Osteocyte (in vitro differentiated cells): Measurements from ENCODE around the gene ANK3. TPM values are rescaled to one million over a fixed set of nuclear protein-coding genes. Genes with fewer than 3 reads are reported as not detected.
A peak's percentile ranks its signal among the peaks of the same experiment; 100 is the strongest.

ENCODE experiments used
- DNase-seq: peaks from one replicate; pipeline ENCODE4 v3.0.0; 2021; ENCODE audit warnings: mixed read lengths; ENCODE audit not compliant: unreplicated experiment; ENCODE audit errors: extremely low spot score
- H3K27ac Mint-ChIP-seq: one replicate; pipeline ENCODE4 v1.8.0; 2021; ENCODE audit warnings: mild to moderate bottlenecking, mixed read lengths; ENCODE audit not compliant: unreplicated experiment
- H3K27me3 Mint-ChIP-seq: one replicate; pipeline ENCODE4 v1.8.0; 2021; ENCODE audit warnings: mixed read lengths; ENCODE audit not compliant: unreplicated experiment
- H3K36me3 Mint-ChIP-seq: one replicate; pipeline ENCODE4 v1.8.0; 2021; ENCODE audit warnings: mixed read lengths; ENCODE audit not compliant: unreplicated experiment
- H3K4me1 Mint-ChIP-seq: one replicate; pipeline ENCODE4 v1.8.0; 2021; ENCODE audit warnings: mixed read lengths; ENCODE audit not compliant: unreplicated experiment
- H3K4me3 Mint-ChIP-seq: one replicate; pipeline ENCODE4 v1.8.0; 2021; ENCODE audit warnings: mild to moderate bottlenecking, moderate library complexity, mixed read lengths; ENCODE audit not compliant: unreplicated experiment
- H3K9me3 Mint-ChIP-seq: one replicate; pipeline ENCODE4 v1.8.0; 2021; ENCODE audit warnings: mixed read lengths; ENCODE audit not compliant: unreplicated experiment
- long read RNA-seq: library from polyadenylated mRNA; unstranded; transcript quantifications from one replicate; pipeline ENCODE4 v2.0.0, GENCODE V29; 2021
- total RNA-seq: library from RNA; stranded (reverse); gene quantifications from 2 replicates; pipeline ENCODE4 v1.2.1, GENCODE V29; 2021
- TF ChIP-seq, protein P1 (sequence below): fragments of 200-600 bp; sonication (generic); IDR thresholded peaks from 2 replicates; pipeline ENCODE4 v1.5.0; 2021; ENCODE audit warnings: antibody characterized with exemption, mild to moderate bottlenecking, moderate library complexity

The ANK3 gene
- total RNA-seq: 21.2 and 22.0 TPM in 2 replicates
- long read RNA-seq, partial matches to known transcripts: 13 of 31 reads
- long read RNA-seq, other reads (novel, unspliced or antisense): 14 of 31 reads

- H3K4me3 Mint-ChIP-seq: no peak within 1 kb of the TSS
- H3K36me3 Mint-ChIP-seq: peaks cover 1% of the 10 kb centered on the region
- no peaks in the 10 kb centered on the region for H3K9me3 Mint-ChIP-seq
- no peaks in the 10 kb centered on the region for H3K27me3 Mint-ChIP-seq
- H3K27ac Mint-ChIP-seq: no peak within 1 kb of the TSS
- H3K4me1 Mint-ChIP-seq: peaks cover 16% of the 10 kb centered on the region
- no peak for DNase-seq
- TF ChIP-seq, protein P1, sequence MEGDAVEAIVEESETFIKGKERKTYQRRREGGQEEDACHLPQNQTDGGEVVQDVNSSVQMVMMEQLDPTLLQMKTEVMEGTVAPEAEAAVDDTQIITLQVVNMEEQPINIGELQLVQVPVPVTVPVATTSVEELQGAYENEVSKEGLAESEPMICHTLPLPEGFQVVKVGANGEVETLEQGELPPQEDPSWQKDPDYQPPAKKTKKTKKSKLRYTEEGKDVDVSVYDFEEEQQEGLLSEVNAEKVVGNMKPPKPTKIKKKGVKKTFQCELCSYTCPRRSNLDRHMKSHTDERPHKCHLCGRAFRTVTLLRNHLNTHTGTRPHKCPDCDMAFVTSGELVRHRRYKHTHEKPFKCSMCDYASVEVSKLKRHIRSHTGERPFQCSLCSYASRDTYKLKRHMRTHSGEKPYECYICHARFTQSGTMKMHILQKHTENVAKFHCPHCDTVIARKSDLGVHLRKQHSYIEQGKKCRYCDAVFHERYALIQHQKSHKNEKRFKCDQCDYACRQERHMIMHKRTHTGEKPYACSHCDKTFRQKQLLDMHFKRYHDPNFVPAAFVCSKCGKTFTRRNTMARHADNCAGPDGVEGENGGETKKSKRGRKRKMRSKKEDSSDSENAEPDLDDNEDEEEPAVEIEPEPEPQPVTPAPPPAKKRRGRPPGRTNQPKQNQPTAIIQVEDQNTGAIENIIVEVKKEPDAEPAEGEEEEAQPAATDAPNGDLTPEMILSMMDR: no peak
Observed at GRCh38 chr10:60389413-60390025, at the start of gene ANK3. Gene ANK3 (minus strand): TSS chr10:60389875. CDS start chr10:60389538, 337 bp downstream.

- DNase-seq: no peak
- peaks cover 32% of the 10 kb centered on the region for H3K4me1 Mint-ChIP-seq
- no peaks in the 10 kb centered on the region for H3K9me3 Mint-ChIP-seq
- no peaks in the 10 kb centered on the region for H3K27me3 Mint-ChIP-seq
- TF ChIP-seq, protein P1: peak; percentile 83
- H3K4me3 Mint-ChIP-seq: no peak overlapping the region
- H3K27ac Mint-ChIP-seq: no peak overlapping the region
- H3K36me3 Mint-ChIP-seq: no peaks in the 10 kb centered on the region
Observed at GRCh38 chr10:60434418-60435046, 44.9 kb upstream of the ANK3 start.

GRCh38 chr10:60433684-60434083 lies 44.0 kb upstream of the ANK3 start:
- Mint-ChIP-seq H3K36me3 (no peaks in the 10 kb centered on the region), H3K27me3 (no peaks in the 10 kb centered on the region), H3K4me3 (no peak overlapping the region), H3K9me3 (no peaks in the 10 kb centered on the region), H3K27ac (peak overlapping the region; percentile 71), H3K4me1 (peaks cover 40% of the 10 kb centered on the region)
- TF ChIP-seq, protein P1: no peak
- DNase-seq: no peak

GRCh38 chr10:60430836-60431597 lies 41.3 kb upstream of the ANK3 start:
- no peak overlapping the region for H3K4me3 Mint-ChIP-seq
- no peak for DNase-seq
- H3K27me3 Mint-ChIP-seq: no peaks in the 10 kb centered on the region
- peak overlapping the region; percentile 76 for H3K27ac Mint-ChIP-seq
- TF ChIP-seq, protein P1: no peak
- no peaks in the 10 kb centered on the region for H3K36me3 Mint-ChIP-seq
- H3K4me1 Mint-ChIP-seq: peaks cover 64% of the 10 kb centered on the region
- peaks cover 3% of the 10 kb centered on the region for H3K9me3 Mint-ChIP-seq

GRCh38 chr10:60430017-60430416 lies 40.3 kb upstream of the ANK3 start:
- peaks cover 70% of the 10 kb centered on the region for H3K4me1 Mint-ChIP-seq
- peak overlapping the region; percentile 76 for H3K27ac Mint-ChIP-seq
- no peak for DNase-seq
- TF ChIP-seq, protein P1: no peak
- H3K4me3 Mint-ChIP-seq: peak overlapping the region; percentile 5
- H3K27me3 Mint-ChIP-seq: no peaks in the 10 kb centered on the region
- no peaks in the 10 kb centered on the region for H3K36me3 Mint-ChIP-seq
- H3K9me3 Mint-ChIP-seq: peaks cover 4% of the 10 kb centered on the region
